ENCODE measurements around the gene ZNF217.

DNA sequence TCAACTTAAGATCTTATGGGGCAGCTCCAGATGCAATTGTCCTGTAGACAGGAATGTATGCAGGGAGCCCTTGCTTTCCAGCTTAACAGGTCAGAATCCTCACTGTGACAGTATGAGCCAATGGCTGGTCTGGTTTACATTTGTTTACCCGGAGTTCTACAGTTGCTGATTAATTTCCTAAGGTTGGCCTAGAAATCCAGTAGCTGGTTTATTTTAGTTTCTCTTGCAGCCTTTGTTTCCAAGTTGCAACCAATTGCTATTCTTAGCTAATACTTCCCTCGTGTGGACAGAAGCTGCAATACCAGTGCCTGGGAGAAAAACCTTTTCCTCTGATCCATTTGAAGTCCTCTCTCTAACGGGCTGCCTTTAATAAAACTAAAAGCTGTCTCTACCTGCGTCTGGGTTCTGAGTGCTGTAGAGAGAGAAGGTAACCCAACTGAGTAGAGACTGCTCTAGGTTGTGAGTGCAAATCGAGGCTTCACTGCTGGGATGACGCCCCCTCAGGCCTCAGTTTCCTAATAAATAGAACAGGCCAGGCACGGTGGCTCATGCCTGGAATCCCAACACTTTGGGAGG, 45.9 kb downstream of the ZNF217 start:
- TF ChIP-seq CTCF (conservative IDR thresholded peaks at IDR 0.05; ENCODE audit: low read length) (peak; percentile 93), EZH2phosphoT487 (IDR thresholded peaks at IDR 0.05; ENCODE audit: borderline replicate concordance) (no peak)

Measured in Loucy (cell line).